OCI-LY7 (cell line): ENCODE measurements around the gene RPLP1.

Experiments used
- CTCF ChIP-seq: fragments of 200-600 bp; sonication (generic); conservative IDR thresholded peaks from 2 replicates; pipeline ENCODE4 v1.5.1; 2014; ENCODE audit warnings: mild to moderate bottlenecking, antibody characterized with exemption, low read length, moderate library complexity, mixed read lengths
- EZH2phosphoT487 ChIP-seq: fragments of 200-600 bp; sonication (generic); IDR thresholded peaks from 2 replicates; pipeline ENCODE4 v1.6.1; 2018; ENCODE audit warnings: low read depth, borderline replicate concordance, mild to moderate bottlenecking, mixed run types, antibody characterized with exemption, low read length, moderate library complexity, mixed read lengths

GRCh38 chr15:69465253-69465652 is 12.6 kb downstream of the RPLP1 start:
- TF ChIP-seq CTCF (no peak), EZH2phosphoT487 (no peak)
